ENCODE measurements around the gene FASLG.

Gene FASLG

GRCh38 chr1:172647110-172647564 lies 11.8 kb upstream of the FASLG start:
- Histone ChIP-seq H3F3A (ENCODE audit: insufficient read depth, low read length) (no peaks in the 10 kb centered on the region), H3K9me2 (ENCODE audit: low read depth, low read length) (no peaks in the 10 kb centered on the region), H3K9ac (ENCODE audit: low read length) (no peak overlapping the region), H3K9me3 (ENCODE audit: low read length) (no peaks in the 10 kb centered on the region), H3K36me3 (ENCODE audit: insufficient read depth, low read length) (no peaks in the 10 kb centered on the region), H3K4me2 (ENCODE audit: low read length) (no peak overlapping the region), H2AFZ (ENCODE audit: low read length) (no peak overlapping the region), H3K27ac (ENCODE audit: low read depth, low read length, poor library complexity, severe bottlenecking) (no peak overlapping the region), H4K20me1 (ENCODE audit: insufficient read depth, low read length) (no peaks in the 10 kb centered on the region), H3K4me1 (ENCODE audit: insufficient read depth, low read length, severe bottlenecking) (no peaks in the 10 kb centered on the region), H3K79me2 (ENCODE audit: insufficient read depth, low read length) (no peaks in the 10 kb centered on the region), H3K27me3 (ENCODE audit: insufficient read depth, low read length) (no peaks in the 10 kb centered on the region), H3K4me3 (ENCODE audit: low read depth, low read length, poor library complexity, severe bottlenecking) (no peak overlapping the region)
- TF ChIP-seq CTCF (IDR thresholded peaks at IDR 0.05; ENCODE audit: low read length) = 0 out of 2 replicates have a peak, but pooled peaks have one; percentile 8
- TF ChIP-seq EZH2 (IDR thresholded peaks at IDR 0.05; ENCODE audit: borderline replicate concordance, low read length) = no peak

- Histone ChIP-seq H3K4me2 (ENCODE audit: low read length) (no peak overlapping the region), H3K36me3 (ENCODE audit: insufficient read depth, low read length) (no peaks in the 10 kb centered on the region), H4K20me1 (ENCODE audit: insufficient read depth, low read length) (no peaks in the 10 kb centered on the region), H3K9me2 (ENCODE audit: low read depth, low read length) (no peaks in the 10 kb centered on the region), H3F3A (ENCODE audit: insufficient read depth, low read length) (no peaks in the 10 kb centered on the region), H3K9me3 (ENCODE audit: low read length) (no peaks in the 10 kb centered on the region), H3K79me2 (ENCODE audit: insufficient read depth, low read length) (no peaks in the 10 kb centered on the region), H2AFZ (ENCODE audit: low read length) (no peak overlapping the region), H3K4me1 (ENCODE audit: insufficient read depth, low read length, severe bottlenecking) (no peaks in the 10 kb centered on the region), H3K9ac (ENCODE audit: low read length) (no peak overlapping the region), H3K4me3 (ENCODE audit: low read depth, low read length, poor library complexity, severe bottlenecking) (no peak overlapping the region), H3K27me3 (ENCODE audit: insufficient read depth, low read length) (no peaks in the 10 kb centered on the region), H3K27ac (ENCODE audit: low read depth, low read length, poor library complexity, severe bottlenecking) (no peak overlapping the region)
- no peak for TF ChIP-seq EZH2 (IDR thresholded peaks at IDR 0.05; ENCODE audit: borderline replicate concordance, low read length)
- TF ChIP-seq CTCF (IDR thresholded peaks at IDR 0.05; ENCODE audit: low read length) = no peak
Measured at GRCh38 chr1:172647987-172648386, 10.9 kb upstream of the FASLG start.

DNA sequence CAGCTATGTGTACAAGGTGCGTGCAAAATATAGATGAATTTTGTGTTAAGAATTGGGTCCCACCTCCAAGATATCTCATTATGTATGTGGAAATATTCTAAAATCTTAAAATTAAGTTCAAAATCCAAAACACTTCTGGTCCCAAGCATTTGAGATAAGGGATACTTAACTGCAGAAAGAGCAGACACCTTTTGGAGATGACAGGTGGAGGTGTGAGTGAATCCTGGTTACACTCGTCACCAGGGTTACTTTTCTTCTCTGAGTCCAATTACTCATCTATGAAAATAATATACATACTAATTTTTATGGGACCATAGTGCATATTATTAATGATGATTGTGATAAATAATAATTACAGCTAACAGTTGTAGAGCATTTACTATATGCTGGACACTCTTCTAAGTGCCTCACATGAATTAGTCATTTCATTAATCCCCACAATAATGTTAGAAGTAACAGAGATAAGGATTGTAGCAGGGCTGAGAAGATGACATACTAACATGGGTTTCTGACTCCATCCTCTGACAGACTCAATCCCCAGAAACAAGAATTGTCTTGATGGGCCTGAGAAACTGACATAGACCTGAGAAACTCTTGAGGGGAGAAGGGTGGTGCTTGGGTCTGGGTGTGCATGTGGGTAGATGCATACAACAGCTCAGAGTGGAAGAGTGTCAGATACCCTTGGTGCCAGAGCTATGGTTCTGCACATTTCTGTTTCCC lies 8.3 kb upstream of the FASLG start:
- Histone ChIP-seq H3K9ac (ENCODE audit: low read length) (no peak overlapping the region), H2AFZ (ENCODE audit: low read length) (no peak overlapping the region), H3K27me3 (ENCODE audit: insufficient read depth, low read length) (no peaks in the 10 kb centered on the region), H3K9me2 (ENCODE audit: low read depth, low read length) (no peaks in the 10 kb centered on the region), H4K20me1 (ENCODE audit: insufficient read depth, low read length) (no peaks in the 10 kb centered on the region), H3K27ac (ENCODE audit: low read depth, low read length, poor library complexity, severe bottlenecking) (no peak overlapping the region), H3K4me1 (ENCODE audit: insufficient read depth, low read length, severe bottlenecking) (no peaks in the 10 kb centered on the region), H3K4me3 (ENCODE audit: low read depth, low read length, poor library complexity, severe bottlenecking) (no peak overlapping the region), H3K36me3 (ENCODE audit: insufficient read depth, low read length) (no peaks in the 10 kb centered on the region), H3K4me2 (ENCODE audit: low read length) (no peak overlapping the region), H3K79me2 (ENCODE audit: insufficient read depth, low read length) (no peaks in the 10 kb centered on the region), H3F3A (ENCODE audit: insufficient read depth, low read length) (no peaks in the 10 kb centered on the region), H3K9me3 (ENCODE audit: low read length) (no peaks in the 10 kb centered on the region)
- TF ChIP-seq CTCF (IDR thresholded peaks at IDR 0.05; ENCODE audit: low read length) = no peak
- no peak for TF ChIP-seq EZH2 (IDR thresholded peaks at IDR 0.05; ENCODE audit: borderline replicate concordance, low read length)
